RPMI8226 (cell line): ENCODE results near the gene FBXW8.

Experiments
- DNase-seq: peaks from one replicate; pipeline ENCODE4 v3.0.0-alpha.2; 2015

The FBXW8 gene

GRCh38 chr12:116926283-116927243 is 15.8 kb downstream of the FBXW8 start:
- no peak for DNase-seq

DNA sequence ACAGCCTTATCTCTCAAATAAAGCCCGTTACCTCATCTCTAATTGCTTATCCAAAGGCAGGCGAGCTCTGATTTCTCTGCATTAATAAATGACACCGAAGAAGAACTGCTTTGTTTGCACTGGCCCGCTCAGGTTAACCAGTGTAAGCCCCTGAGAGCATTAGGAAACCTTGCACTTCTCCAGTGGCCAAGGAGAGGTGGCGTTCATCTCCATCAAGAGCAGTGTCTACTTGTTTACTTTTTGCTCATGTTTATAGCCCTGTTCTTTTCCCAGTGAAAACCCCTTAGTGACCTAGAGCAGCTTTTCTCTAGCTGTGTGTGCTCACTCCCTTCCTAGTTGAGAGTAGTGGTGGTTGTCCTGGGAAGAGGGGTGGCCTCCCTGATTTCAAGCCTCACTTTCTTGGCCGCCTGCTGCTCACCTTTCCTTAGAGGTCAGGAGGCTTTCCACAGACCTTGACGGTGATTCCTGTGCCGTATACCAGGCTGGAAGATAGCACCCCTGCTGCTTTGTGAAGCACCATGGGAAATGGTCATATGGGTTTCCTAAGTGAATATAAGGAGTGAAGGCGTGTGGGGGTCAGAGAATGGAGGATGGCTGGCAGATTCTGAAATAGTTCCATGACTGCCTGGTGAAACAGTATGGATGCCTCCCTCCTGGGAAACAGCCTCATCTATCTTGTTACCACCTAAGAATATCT is 16.6 kb downstream of the FBXW8 start:
- no peak for DNase-seq

GRCh38 chr12:116928504-116928903 is 17.8 kb downstream of the FBXW8 start:
- no peak for DNase-seq

- DNase-seq, result no peak
These were observed 19.1 kb downstream of the FBXW8 start for GRCh38 chr12:116929885-116930284.

GRCh38 chr12:116931665-116932064 is 20.9 kb downstream of the FBXW8 start:
- no peak for DNase-seq

- no peak for DNase-seq
These were observed 22.3 kb downstream of the FBXW8 start for GRCh38 chr12:116933091-116933490.

- DNase-seq, result no peak
These were observed 22.9 kb downstream of the FBXW8 start for GRCh38 chr12:116933512-116934246.

- DNase-seq, result no peak
These were observed 24.4 kb downstream of the FBXW8 start for GRCh38 chr12:116934908-116935705.

DNA sequence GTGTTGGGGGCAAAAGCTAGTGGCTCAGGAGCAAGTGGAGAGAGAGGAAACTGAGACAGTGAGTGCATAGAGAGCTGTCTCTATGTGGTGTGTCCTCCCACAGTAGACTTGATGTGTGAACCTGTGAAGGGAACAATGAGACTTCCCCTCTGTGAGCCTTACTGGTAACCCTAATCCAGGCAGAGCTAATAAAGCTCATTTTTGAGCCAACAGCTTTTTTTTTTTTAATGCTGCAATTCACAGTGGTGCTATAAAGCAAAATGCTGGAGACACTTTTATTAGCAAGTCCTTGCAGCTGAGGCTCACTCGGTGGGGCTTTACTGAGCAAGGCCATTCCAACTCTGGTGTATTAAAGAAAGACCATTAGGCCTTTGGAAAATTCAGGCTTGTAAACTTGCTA is 26.9 kb downstream of the FBXW8 start:
- DNase-seq, result no peak

- no peak for DNase-seq
These were observed 29.0 kb downstream of the FBXW8 start for GRCh38 chr12:116939734-116940133.

DNA sequence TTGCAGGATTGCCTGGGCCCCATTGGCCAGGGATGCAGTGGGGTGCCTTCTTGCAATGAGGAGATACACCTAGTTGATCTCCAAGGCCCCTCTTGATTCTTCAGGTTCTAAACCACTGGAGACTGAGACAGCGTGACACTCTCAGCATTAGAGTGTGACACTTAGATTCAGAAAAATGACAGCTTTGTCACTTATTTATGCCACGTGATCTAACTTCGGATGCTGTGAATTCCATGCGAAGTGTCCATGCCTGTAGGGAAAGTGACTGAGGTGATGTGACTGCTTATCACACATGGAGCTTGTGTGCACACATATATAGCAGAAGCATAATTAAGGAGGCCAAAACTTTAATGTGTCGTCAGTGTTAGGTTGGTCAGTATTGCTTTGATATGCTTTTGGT is 30.4 kb downstream of the FBXW8 start:
- DNase-seq, result no peak

- no peak for DNase-seq
These were observed 32.9 kb downstream of the FBXW8 start for GRCh38 chr12:116943419-116944372.

- DNase-seq, result no peak
These were observed 35.3 kb downstream of the FBXW8 start for GRCh38 chr12:116945886-116946550.

DNA sequence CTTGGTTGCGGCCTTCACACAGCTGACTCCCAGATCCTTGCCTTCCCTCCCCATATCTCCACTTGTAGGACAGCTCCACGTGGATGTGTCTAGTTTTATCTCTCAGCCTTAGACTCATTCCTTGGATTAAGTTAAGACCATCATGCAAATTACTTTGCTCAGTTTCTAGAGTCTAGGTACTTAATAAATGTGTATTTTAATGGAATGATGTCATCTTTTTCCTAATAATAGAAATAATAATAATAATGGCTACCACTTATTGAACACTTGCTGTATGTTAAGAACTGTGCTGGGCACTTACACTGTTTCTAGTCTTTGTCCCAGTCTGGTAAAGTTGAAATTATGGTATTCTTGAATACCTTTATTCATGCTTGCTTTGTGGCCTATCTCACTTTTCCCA is 37.5 kb downstream of the FBXW8 start:
- DNase-seq, result no peak

GRCh38 chr12:116950628-116951325 is 40.0 kb downstream of the FBXW8 start:
- no peak for DNase-seq

GRCh38 chr12:116954710-116955381 is 44.1 kb downstream of the FBXW8 start:
- no peak for DNase-seq

- DNase-seq, result no peak
These were observed 44.8 kb downstream of the FBXW8 start for GRCh38 chr12:116955382-116956021.

DNA sequence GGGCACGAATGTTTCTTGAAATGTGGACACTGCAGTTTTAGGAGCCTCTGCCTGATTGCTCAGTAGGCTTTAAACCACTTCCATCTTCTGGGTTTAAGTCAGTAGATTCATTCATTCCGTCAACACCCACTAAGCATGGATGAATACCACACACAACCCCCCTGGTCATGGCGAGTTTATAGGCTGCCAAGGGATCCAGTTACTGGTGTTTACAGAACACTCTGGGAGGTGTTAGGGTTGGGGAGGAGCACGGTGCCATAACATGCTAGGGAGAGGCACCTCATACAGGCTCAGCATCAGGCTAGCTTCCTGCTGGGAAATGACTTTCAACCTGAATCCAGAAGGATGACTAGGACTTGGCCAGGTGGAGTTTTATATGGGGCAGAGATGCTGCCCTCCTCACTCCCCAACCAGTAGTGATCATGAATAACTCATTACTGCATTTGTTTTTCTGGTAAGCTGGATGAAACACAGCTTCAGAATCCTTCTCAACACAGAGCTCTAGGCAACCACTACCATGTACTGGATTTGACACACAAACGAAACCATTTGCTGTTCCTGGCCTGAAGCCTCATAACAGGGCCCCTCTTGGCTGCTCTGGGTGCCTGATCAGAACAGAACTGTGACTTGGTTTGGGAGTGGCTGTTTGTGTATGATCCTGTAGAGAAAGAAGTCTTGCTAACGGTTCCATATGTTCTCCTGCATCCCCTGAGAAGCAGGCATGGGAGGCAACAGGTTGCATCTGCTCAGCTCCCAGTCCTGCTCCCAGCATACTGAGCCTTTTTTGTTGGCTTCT is 47.9 kb downstream of the FBXW8 start:
- DNase-seq, result no peak
